Left lung (tissue), 10 donors: ENCODE data around the gene GALNT17. TPM values are rescaled to one million over a fixed set of nuclear protein-coding genes. Genes with fewer than 3 reads are reported as not detected.

Source experiments
- ATAC-seq: fragments of 200-7000 bp; cut with Tn5 transposase; one replicate; pipeline ENCODE4 v1.9.1; 2020; ENCODE audit warnings: moderate library complexity
- DNase-seq, 4 donors: peaks; one replicate each; pipeline ENCODE4 v3.0.0-alpha.2; 2013 to 2020
- H3K27ac ChIP-seq, 2 donors: fragments of 200-600 bp; sonication (generic) in 1 of 2; one replicate each; pipeline versions ENCODE4 v1.5.0 to v1.8.0; 2020 to 2021
- H3K27me3 ChIP-seq, 2 donors: fragments of 200-600 bp; sonication (generic) in 1 of 2; one replicate each; pipeline versions ENCODE4 v1.5.0 to v1.8.0; 2020 to 2021
- H3K36me3 ChIP-seq, 2 donors: fragments of 200-600 bp; sonication (generic) in 1 of 2; one replicate each; pipeline versions ENCODE4 v1.5.0 to v1.8.0; 2020 to 2021
- H3K4me1 ChIP-seq, 2 donors: fragments of 200-600 bp; one replicate each; pipeline ENCODE4 v1.8.0; 2021
- H3K4me3 ChIP-seq, 2 donors: fragments of 200-600 bp; sonication (generic) in 1 of 2; one replicate each; pipeline versions ENCODE4 v1.5.0 to v1.8.0; 2020 to 2021; ENCODE audit warnings: mild to moderate bottlenecking in 1 of 2
- H3K9me3 ChIP-seq, 2 donors: fragments of 200-600 bp; sonication (generic) in 1 of 2; one replicate each; pipeline versions ENCODE4 v1.5.0 to v1.8.0; 2020 to 2021
- intact Hi-C, 2 donors: fragments of 100-400 bp; cut with DNase I; formaldehyde crosslinking; loops; one replicate each; pipeline versions ENCODE4 v1.11.2 to v1.14.2; 2022
- polyA plus RNA-seq, 6 donors: library from polyadenylated mRNA; unstranded; fragments of 120-200 nt; gene quantifications; one replicate each; pipeline ENCODE4 v1.2.1, GENCODE V29; 2013; ENCODE audit not compliant: insufficient read length in 6 of 6
- total RNA-seq, 2 donors: library from RNA; stranded (reverse); fragmentation: NEBNext Ultra II Directional; extraction: Animal tissue kit (Norgen Biotek cat#: 25700); gene quantifications; one replicate each; pipeline ENCODE4 v1.2.1, GENCODE V29; 2021
- TF ChIP-seq, protein P1 (sequence below), 2 donors: fragments of 200-600 bp; sonication (generic) in 1 of 2; IDR thresholded peaks; one replicate each; pipeline versions ENCODE4 v1.5.0 to v1.8.0; 2021; ENCODE audit warnings: antibody characterized with exemption in 2 of 2
- donor health status: DM: no; HTN: yes; CAD: no.
- donor health status: DM: no; HTN: no; CAD: no.

GALNT17 gene
- total and polyA plus RNA-seq, 8 donors: 2.4 to 19.1 (median 9.7) TPM

DNA sequence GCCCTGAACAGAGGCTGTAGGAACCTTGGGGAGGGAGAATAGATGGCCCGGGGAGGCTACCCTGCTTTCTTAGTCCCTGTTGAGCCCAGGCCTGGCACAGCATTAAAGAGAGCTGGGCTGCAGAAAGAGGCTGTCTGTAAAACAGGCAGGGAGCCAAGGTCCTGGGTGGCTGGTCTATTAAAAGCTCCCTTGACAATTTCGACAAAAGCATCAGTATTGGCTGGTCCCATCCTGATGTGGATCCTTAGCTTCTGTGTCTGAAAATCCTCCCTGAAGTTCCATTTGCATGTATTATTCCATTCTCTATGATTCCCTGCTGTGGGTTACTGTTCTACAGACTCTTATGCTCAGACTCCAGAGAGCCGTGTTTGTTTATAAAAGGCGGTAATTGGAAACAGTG is 158.5 kb downstream of the GALNT17 start:
- Histone ChIP-seq H3K4me3 (no peak overlapping the region), H3K9me3 (no peaks in the 10 kb centered on the region), H3K4me1 (no peaks in the 10 kb centered on the region), H3K27ac (no peak overlapping the region), H3K27me3 (no peaks in the 10 kb centered on the region), H3K36me3 (no peaks in the 10 kb centered on the region)
- DNase-seq (no peak), ATAC-seq (no peak)
- intact Hi-C loops: no loop called here
- TF ChIP-seq, protein P1, sequence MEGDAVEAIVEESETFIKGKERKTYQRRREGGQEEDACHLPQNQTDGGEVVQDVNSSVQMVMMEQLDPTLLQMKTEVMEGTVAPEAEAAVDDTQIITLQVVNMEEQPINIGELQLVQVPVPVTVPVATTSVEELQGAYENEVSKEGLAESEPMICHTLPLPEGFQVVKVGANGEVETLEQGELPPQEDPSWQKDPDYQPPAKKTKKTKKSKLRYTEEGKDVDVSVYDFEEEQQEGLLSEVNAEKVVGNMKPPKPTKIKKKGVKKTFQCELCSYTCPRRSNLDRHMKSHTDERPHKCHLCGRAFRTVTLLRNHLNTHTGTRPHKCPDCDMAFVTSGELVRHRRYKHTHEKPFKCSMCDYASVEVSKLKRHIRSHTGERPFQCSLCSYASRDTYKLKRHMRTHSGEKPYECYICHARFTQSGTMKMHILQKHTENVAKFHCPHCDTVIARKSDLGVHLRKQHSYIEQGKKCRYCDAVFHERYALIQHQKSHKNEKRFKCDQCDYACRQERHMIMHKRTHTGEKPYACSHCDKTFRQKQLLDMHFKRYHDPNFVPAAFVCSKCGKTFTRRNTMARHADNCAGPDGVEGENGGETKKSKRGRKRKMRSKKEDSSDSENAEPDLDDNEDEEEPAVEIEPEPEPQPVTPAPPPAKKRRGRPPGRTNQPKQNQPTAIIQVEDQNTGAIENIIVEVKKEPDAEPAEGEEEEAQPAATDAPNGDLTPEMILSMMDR (IDR thresholded peaks at IDR 0.05): no peak

DNA sequence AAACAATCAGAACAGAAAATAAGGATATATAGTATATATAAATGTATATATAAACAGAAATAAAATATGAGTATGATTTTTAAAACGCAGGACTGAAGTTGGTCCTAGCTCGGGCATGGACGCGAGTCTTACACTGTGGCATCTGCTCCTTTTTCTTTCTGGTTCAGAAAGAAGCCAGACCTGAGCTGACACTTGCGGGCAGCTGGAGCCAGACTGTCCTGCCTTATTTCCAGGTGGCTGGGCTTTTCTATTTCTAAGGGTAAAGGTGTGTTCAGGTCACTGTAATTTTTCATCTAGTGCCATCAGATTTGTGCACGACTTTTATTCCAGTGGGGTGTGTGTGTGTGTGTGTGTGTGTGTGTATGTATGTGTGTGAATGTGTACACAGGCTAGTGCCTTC is 166.4 kb downstream of the GALNT17 start:
- intact Hi-C loops: no loop called here
- H3K9me3 ChIP-seq: no peaks in the 10 kb centered on the region
- no peak overlapping the region for H3K27ac ChIP-seq
- H3K4me1 ChIP-seq: no peaks in the 10 kb centered on the region
- ATAC-seq: no peak
- no peak for DNase-seq
- H3K4me3 ChIP-seq: no peak overlapping the region
- TF ChIP-seq, protein P1 (IDR thresholded peaks at IDR 0.05): no peak
- H3K27me3 ChIP-seq: no peaks in the 10 kb centered on the region
- no peaks in the 10 kb centered on the region for H3K36me3 ChIP-seq

DNA sequence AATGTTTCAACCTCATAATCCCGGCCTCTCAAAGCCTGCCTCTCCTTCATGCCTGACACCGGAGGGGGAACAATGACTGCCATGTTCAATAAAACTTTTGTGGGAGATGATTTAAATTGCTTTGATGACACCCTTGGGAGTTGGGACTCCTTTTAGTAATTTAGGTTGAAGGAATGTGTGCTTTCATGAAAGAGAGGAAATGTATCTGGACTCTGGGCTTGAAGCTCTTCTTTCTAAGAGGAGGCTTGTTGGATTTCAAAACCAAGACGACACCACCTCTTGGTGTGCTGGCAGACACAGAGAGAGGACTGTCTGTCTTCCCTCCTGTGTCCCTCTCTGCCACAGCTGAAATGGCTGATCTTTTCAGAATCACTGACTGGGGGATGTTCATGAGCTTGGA is 168.1 kb downstream of the GALNT17 start:
- Histone ChIP-seq H3K4me3 (no peak overlapping the region), H3K36me3 (no peaks in the 10 kb centered on the region), H3K27me3 (no peaks in the 10 kb centered on the region), H3K27ac (no peak overlapping the region), H3K4me1 (peaks cover 0 to 3% of the 10 kb centered on the region in 2 donors), H3K9me3 (no peaks in the 10 kb centered on the region)
- TF ChIP-seq, protein P1 (IDR thresholded peaks at IDR 0.05): no peak
- intact Hi-C loops: no loop called here
- DNase-seq (no peak), ATAC-seq (no peak)

DNA sequence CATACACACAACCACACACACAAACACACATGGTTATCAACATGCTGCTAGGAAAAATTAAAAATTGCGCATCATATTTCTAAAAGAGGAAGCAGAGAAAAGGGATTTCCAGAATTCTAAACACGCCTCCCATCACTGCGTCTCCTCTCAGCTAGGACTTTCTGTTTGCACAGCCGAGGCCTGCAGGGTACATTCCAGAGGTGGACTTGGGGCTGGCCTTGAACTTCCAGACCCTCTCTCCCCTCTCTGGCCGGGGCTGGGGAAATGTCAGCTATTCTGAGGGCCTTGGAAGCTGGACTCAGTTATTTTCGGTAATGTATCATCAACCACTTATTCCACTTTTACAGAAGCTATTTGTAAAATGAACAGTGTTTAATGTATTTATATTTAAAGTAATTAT is 168.7 kb downstream of the GALNT17 start:
- Histone ChIP-seq H3K4me1 (peaks cover 0 to 3% of the 10 kb centered on the region in 2 donors), H3K9me3 (no peaks in the 10 kb centered on the region), H3K36me3 (no peaks in the 10 kb centered on the region), H3K27me3 (no peaks in the 10 kb centered on the region), H3K27ac (no peak overlapping the region), H3K4me3 (no peak overlapping the region)
- intact Hi-C loops: no loop called here
- DNase-seq: no peak
- ATAC-seq: no peak
- TF ChIP-seq, protein P1 (IDR thresholded peaks at IDR 0.05): no peak

DNA sequence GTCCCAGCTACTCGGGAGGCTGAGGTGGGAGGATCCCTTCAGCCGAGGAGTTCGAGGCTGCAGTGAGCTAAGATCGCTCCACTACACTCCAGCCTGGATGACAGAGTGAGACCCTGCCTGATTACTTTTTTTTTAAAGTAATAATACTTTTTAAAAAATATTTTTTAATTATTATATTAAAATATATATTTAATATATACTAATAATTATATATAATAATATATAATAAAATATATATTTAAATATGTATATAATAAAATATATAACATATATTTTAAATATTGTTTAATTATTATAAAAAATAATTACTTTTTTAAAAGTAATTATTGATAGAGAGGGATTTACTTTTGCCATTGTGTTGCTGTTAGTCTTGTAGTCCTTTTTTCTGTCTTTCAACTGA is 169.2 kb downstream of the GALNT17 start:
- H3K4me3 ChIP-seq: no peak overlapping the region
- no peaks in the 10 kb centered on the region for H3K27me3 ChIP-seq
- H3K27ac ChIP-seq: no peak overlapping the region
- ATAC-seq (no peak), DNase-seq (no peak)
- intact Hi-C loops: no loop called here
- TF ChIP-seq, protein P1 (IDR thresholded peaks at IDR 0.05): no peak
- H3K9me3 ChIP-seq: no peaks in the 10 kb centered on the region
- no peaks in the 10 kb centered on the region for H3K36me3 ChIP-seq
- H3K4me1 ChIP-seq: peaks cover 0 to 3% of the 10 kb centered on the region in 2 donors
